HepG2 (cell line): Measurements from ENCODE around the gene NPPC. TPM values are rescaled to one million over a fixed set of nuclear protein-coding genes. Genes with fewer than 3 reads are reported as not detected.
A peak's percentile ranks its signal among the peaks of the same experiment; 100 is the strongest.

ENCODE experiments used
- ATAC-seq: fragments of 200-7000 bp; cut with Tn5 transposase; 3 replicates; pipeline ENCODE4 v1.9.1; 2020; ENCODE audit warnings: mild to moderate bottlenecking, moderate library complexity
- BruUV-seq: library from RNA; stranded (reverse); fragments of 400-500 nt; replicated peaks from 2 replicates; lab custom pipeline; 2021; lab: Mats Ljungman, UMichigan
- CTCF ChIA-PET: fragments of 300-600 bp; formaldehyde crosslinking; extraction: SDS; loops from one replicate; lab custom pipeline; 2021; ENCODE audit warnings: low total read pairs, inconsistent platforms, low intra/inter-chr PET ratio; lab: Yijun Ruan, JAX
- POLR2A ChIA-PET: fragments of 350-600 bp; sonication (Branson Sonifier 250); formaldehyde crosslinking; loops from one replicate; lab custom pipeline; 2020; ENCODE audit warnings: antibody characterized with exemption, inconsistent platforms; lab: Yijun Ruan, JAX
- DNase-seq: peaks from one replicate; pipeline ENCODE4 v3.0.0-alpha.2; 2015; ENCODE audit warnings: low spot score
- FAIRE-seq: peaks from 3 replicates; lab custom pipeline; 2011; peaks lifted over from hg19 to GRCh38; lab: Jason Lieb, UNC
- H2AFZ ChIP-seq: one replicate; pipeline ENCODE4 v1.6.1; 2011; ENCODE audit warnings: low read length, inconsistent platforms
- H3K27ac ChIP-seq: fragments of 300-600 bp; 3 replicates; pipeline ENCODE4 v1.8.0; 2011; ENCODE audit warnings: mixed run types, mild to moderate bottlenecking, mixed read lengths, low read length, inconsistent platforms; ENCODE audit not compliant: insufficient read depth; ENCODE audit errors: extremely low read length
- H3K27me3 ChIP-seq, 2 experiments: fragments of 200-600 bp in 1 of 2; 2 replicates in 1 of 2; 3 replicates in 1 of 2; pipeline versions ENCODE4 v1.6.0 to v1.8.0; 2011; ENCODE audit warnings: low read length in 2 of 2, mild to moderate bottlenecking in 2 of 2, moderate library complexity in 2 of 2, inconsistent platforms in 1 of 2; ENCODE audit not compliant: insufficient read depth in 2 of 2, control insufficient read depth in 1 of 2
- H3K36me3 ChIP-seq, 2 experiments: fragments of 200-600 bp in 1 of 2; replicated peaks in 1 of 2; 2 replicates in 1 of 2; 3 replicates in 1 of 2; pipeline versions ENCODE4 v1.5.1 to v1.8.0; 2011; ENCODE audit warnings: low read length in 2 of 2, inconsistent platforms in 1 of 2; ENCODE audit not compliant: insufficient read depth in 2 of 2, control insufficient read depth in 1 of 2
- H3K4me1 ChIP-seq: 2 replicates; pipeline ENCODE4 v1.5.1; 2012; ENCODE audit warnings: low read length, inconsistent platforms; ENCODE audit not compliant: insufficient read depth
- H3K4me2 ChIP-seq: 2 replicates; pipeline ENCODE4 v1.6.0; 2011; ENCODE audit warnings: low read depth, low read length, inconsistent platforms
- H3K4me3 ChIP-seq, 3 experiments: fragments of 200-600 bp in 1 of 3; sonication (generic), shearing (Covaris generic) in 1 of 3; replicated peaks in 1 of 3; 2 replicates each; pipeline ENCODE4 v1.5.1; 2011 to 2016; ENCODE audit warnings: low read length in 3 of 3, inconsistent platforms in 2 of 3, low read depth in 2 of 3, mild to moderate bottlenecking in 2 of 3, control low read depth in 1 of 3, mixed read lengths in 1 of 3; ENCODE audit not compliant: insufficient read depth in 1 of 3
- H3K79me2 ChIP-seq: one replicate; pipeline ENCODE4 v1.6.1; 2011; ENCODE audit warnings: low read length, inconsistent platforms; ENCODE audit not compliant: insufficient read depth
- H3K9ac ChIP-seq: 2 replicates; pipeline ENCODE4 v1.6.0; 2011; ENCODE audit warnings: mild to moderate bottlenecking, low read depth, low read length, inconsistent platforms; ENCODE audit not compliant: insufficient read depth
- H3K9me3 ChIP-seq: 2 replicates; pipeline ENCODE4 v1.5.1; 2012; ENCODE audit warnings: mild to moderate bottlenecking, low read length
- H4K20me1 ChIP-seq: 2 replicates; pipeline ENCODE4 v1.6.0; 2011; ENCODE audit warnings: inconsistent platforms, mild to moderate bottlenecking, low read length, moderate library complexity; ENCODE audit not compliant: insufficient read depth
- FOXA1 ChIP-seq, 2 experiments: fragments of 450-650 bp in 1 of 2; sonication (generic) in 1 of 2; formaldehyde crosslinking in 1 of 2; IDR thresholded peaks; 2 replicates each; pipeline versions ENCODE4 v1.4.0 to v1.6.1; 2016 to 2020; ENCODE audit warnings: missing genetic modification reagents in 1 of 2
- NFIC ChIP-seq: IDR thresholded peaks from 2 replicates; pipeline ENCODE4 v1.6.1; 2012; ENCODE audit warnings: mild to moderate bottlenecking, low read length, inconsistent platforms
- SOX13 ChIP-seq, 3 experiments: fragments of 450-650 bp in 1 of 3; sonication (generic) in 1 of 3; formaldehyde crosslinking in 1 of 3; IDR thresholded peaks in 2 of 3; conservative IDR thresholded peaks in 1 of 3; 2 replicates each; pipeline versions ENCODE4 v1.5.0 to v1.6.1; 2016 to 2020; ENCODE audit warnings: antibody characterized with exemption in 1 of 3, mild to moderate bottlenecking in 1 of 3, missing compliant biosample characterization in 1 of 3, missing genetic modification reagents in 1 of 3, moderate library complexity in 1 of 3
- SOX5 ChIP-seq: IDR thresholded peaks from 2 replicates; pipeline ENCODE4 v1.6.1; 2016; ENCODE audit warnings: borderline replicate concordance
- SOX6 ChIP-seq, 2 experiments: fragments of 450-650 bp in 1 of 2; sonication (generic) in 1 of 2; formaldehyde crosslinking in 1 of 2; IDR thresholded peaks; 2 replicates each; pipeline versions ENCODE4 v1.4.0 to v1.6.1; 2017 to 2020; ENCODE audit warnings: antibody characterized with exemption in 1 of 2, mild to moderate bottlenecking in 1 of 2, missing genetic modification reagents in 1 of 2
- TEF ChIP-seq: sonication (generic); formaldehyde crosslinking; IDR thresholded peaks from 2 replicates; pipeline ENCODE4 v1.5.0; 2020; ENCODE audit warnings: missing genetic modification reagents
- ZBTB26 ChIP-seq: IDR thresholded peaks from 2 replicates; pipeline ENCODE4 v1.6.1; 2016; ENCODE audit warnings: missing compliant biosample characterization, missing genetic modification reagents, borderline replicate concordance
- ZNF446 ChIP-seq: sonication (generic); formaldehyde crosslinking; IDR thresholded peaks from 2 replicates; pipeline ENCODE4 v1.5.0; 2020; ENCODE audit warnings: mild to moderate bottlenecking, missing genetic modification reagents
- WGBS: methylation state at CpG from one replicate; pipeline ENCODE4 v1.1.6; 2017; ENCODE audit warnings: low lambda C conversion rate; 5-methylcytosine and 5-hydroxymethylcytosine counted together
- in situ Hi-C: cut with HindIII; loops from 2 replicates; pipeline ENCODE4 v1.10.0; 2017; ENCODE audit warnings: low pct_unique_long_range_greater_than_20kb; ENCODE audit not compliant: extremely low pct_ligation_motif_present
- intact Hi-C: fragments of 100-400 bp; cut with micrococcal nuclease; formaldehyde crosslinking; loops from one replicate; pipeline ENCODE4 v1.10.0; 2022; ENCODE audit not compliant: unreplicated experiment
- polyA plus RNA-seq, 8 experiments: library from polyadenylated mRNA; depleted of rRNA in 3 of 8; stranded (reverse) in 7 of 8; unstranded in 1 of 8; fragments of >200 nt; fragmentation: Illumina TruSeq in 4 of 8; extraction: Trizol in 4 of 8; gene quantifications; 2 replicates each; pipeline versions ENCODE4 v1.2.1 to v1.2.3, GENCODE V29; 2011 to 2016; ENCODE audit warnings: low read depth in 4 of 8, missing spikeins in 1 of 8, mixed read lengths in 1 of 8; ENCODE audit not compliant: insufficient read depth in 1 of 8
- total RNA-seq, 5 experiments: library from RNA; depleted of rRNA; stranded (reverse); fragments of >200 nt; fragmentation: Illumina TruSeq; extraction: Trizol; gene quantifications; 2 replicates each; pipeline ENCODE4 v1.2.3, GENCODE V29; 2016; ENCODE audit warnings: low read depth in 1 of 5

NPPC gene
- total and polyA plus RNA-seq, 2 of the 13 experiments (the other 11 are each of a cell fraction or from before 2014, with no cell fraction given), result 0.11 TPM; not detected in 1

- intact Hi-C loops, result no loop called here
- in situ Hi-C loops, result no loop called here
- CTCF ChIA-PET, result no interaction called here
- POLR2A ChIA-PET, result no interaction called here
- Histone ChIP-seq H3K9me3 (peaks cover 4% of the 10 kb centered on the region), H3K4me1 (peaks cover 16% of the 10 kb centered on the region), H3K27ac (no peak overlapping the region), H3K36me3 (no peaks in the 10 kb centered on the region), H3K27me3 (peaks cover 4 to 34% of the 10 kb centered on the region in 2 experiments; a peak in 4 of 5 replicates), H3K9ac (no peak overlapping the region), H2AFZ (no peak overlapping the region), H3K4me3 (no peak overlapping the region), H3K4me2 (no peak overlapping the region), H3K79me2 (no peaks in the 10 kb centered on the region), H4K20me1 (no peaks in the 10 kb centered on the region)
- 30% methylated on average over 11 of the region's 11 CpGs for WGBS
- DNase-seq, result no peak
- BruUV-seq, result no TSS peak
- no peak for FAIRE-seq
- peak; percentile 29 for ATAC-seq
- TF ChIP-seq SOX5 (CRISPR knock-in tag), result peak; percentile 73; the same call in 1 of the 2 replicates
- 0 out of 2 replicates have a peak, but pooled peaks have one; percentile 25 for TF ChIP-seq NFIC
- TF ChIP-seq SOX13 (IDR thresholded peaks at IDR 0.05), result no peak
- peak in 1 of 2 experiments; percentile 82; a peak in 2 of 4 replicates for TF ChIP-seq SOX13 (CRISPR knock-in tag; conservative IDR thresholded peaks at IDR 0.05 in 1 of 2, IDR thresholded peaks at IDR 0.05 in 1 of 2)
- TF ChIP-seq TEF (CRISPR knock-in tag), result no peak
- TF ChIP-seq SOX6 (IDR thresholded peaks at IDR 0.05), result no peak
- TF ChIP-seq SOX6 (CRISPR knock-in tag; IDR thresholded peaks at IDR 0.05), result peak; percentile 68
- TF ChIP-seq ZBTB26 (CRISPR knock-in tag), result no peak
- no peak for TF ChIP-seq FOXA1 (IDR thresholded peaks at IDR 0.05)
- 0 out of 2 replicates have a peak, but pooled peaks have one; percentile 44 for TF ChIP-seq FOXA1 (CRISPR knock-in tag; IDR thresholded peaks at IDR 0.05)
- no peak for TF ChIP-seq ZNF446
- TF ChIP-seq, all 625 proteins: peak for 5
Observed at GRCh38 chr2:231890896-231891513, 35.2 kb downstream of the NPPC start.
